H1 (cell line): ENCODE data around the gene ELAPOR1. TPM values are rescaled to one million over a fixed set of nuclear protein-coding genes. Genes with fewer than 3 reads are reported as not detected.

Source experiments
- CTCF ChIA-PET: fragments of 300-600 bp; sonication (Branson Sonifier 250); formaldehyde crosslinking; loops from one replicate; lab custom pipeline; 2021; ENCODE audit not compliant: partially characterized antibody; lab: Charles Lee
- POLR2A ChIA-PET: fragments of 300-600 bp; sonication (Branson Sonifier 250); formaldehyde crosslinking; loops from one replicate; lab custom pipeline; 2021; ENCODE audit warnings: inconsistent platforms; ENCODE audit not compliant: partially characterized antibody; lab: Charles Lee
- DNase-seq, 2 experiments: peaks; one replicate each; pipeline versions ENCODE4 v3.0.0 to v3.0.0-alpha.2; 2010 to 2022; ENCODE audit warnings: low spot score in 2 of 2, low read depth in 1 of 2, mixed read lengths in 1 of 2
- FAIRE-seq: peaks from 2 replicates; lab custom pipeline; 2011; peaks lifted over from hg19 to GRCh38; lab: Jason Lieb, UNC
- H2AFZ ChIP-seq: 2 replicates; pipeline ENCODE4 v1.8.1; 2012; ENCODE audit warnings: low read length, inconsistent platforms
- H2AK5ac ChIP-seq: 2 replicates; pipeline ENCODE4 v1.6.1; 2013; ENCODE audit warnings: low read depth, low read length
- H2BK120ac ChIP-seq: replicated peaks from 2 replicates; pipeline ENCODE3; 2013; ENCODE audit warnings: low read depth, low read length, inconsistent platforms
- H2BK12ac ChIP-seq: 2 replicates; pipeline ENCODE4 v1.6.1; 2013; ENCODE audit warnings: low read depth, low read length
- H2BK15ac ChIP-seq: 2 replicates; pipeline ENCODE4 v1.6.1; 2013; ENCODE audit warnings: low read length
- H2BK20ac ChIP-seq: 2 replicates; pipeline ENCODE4 v1.6.1; 2013; ENCODE audit warnings: low read length
- H2BK5ac ChIP-seq: 2 replicates; pipeline ENCODE4 v1.6.1; 2013; ENCODE audit warnings: low read depth, low read length
- H3K14ac ChIP-seq: 2 replicates; pipeline ENCODE4 v1.6.1; 2013; ENCODE audit warnings: inconsistent platforms; ENCODE audit not compliant: insufficient read length
- H3K18ac ChIP-seq: 2 replicates; pipeline ENCODE4 v1.6.1; 2013; ENCODE audit warnings: low read length; ENCODE audit errors: extremely low read depth
- H3K23ac ChIP-seq: 2 replicates; pipeline ENCODE4 v1.6.1; 2013; ENCODE audit warnings: inconsistent platforms; ENCODE audit not compliant: insufficient read length
- H3K23me2 ChIP-seq: 2 replicates; pipeline ENCODE4 v1.6.1; 2013; ENCODE audit warnings: low read depth, low read length
- H3K27ac ChIP-seq: 2 replicates; pipeline ENCODE4 v1.6.1; 2011; ENCODE audit warnings: low read depth, low read length, inconsistent platforms
- H3K27me3 ChIP-seq, 4 experiments: replicated peaks in 1 of 4; 1 replicate in 1 of 4; 2 replicates in 3 of 4; pipeline versions ENCODE4 v1.6.1 to v1.8.1; 2011 to 2013; ENCODE audit warnings: low read length in 3 of 4, mild to moderate bottlenecking in 3 of 4, inconsistent platforms in 2 of 4, mixed read lengths in 2 of 4, moderate library complexity in 1 of 4; ENCODE audit not compliant: control insufficient read depth in 3 of 4, insufficient read depth in 3 of 4; ENCODE audit errors: extremely low read depth in 1 of 4
- H3K36me3 ChIP-seq, 4 experiments: 2 replicates each; pipeline versions ENCODE4 v1.6.1 to v1.8.1; 2011 to 2013; ENCODE audit warnings: mild to moderate bottlenecking in 4 of 4, low read length in 3 of 4, moderate library complexity in 2 of 4, control low read depth in 1 of 4, inconsistent platforms in 1 of 4; ENCODE audit not compliant: insufficient read depth in 4 of 4, control insufficient read depth in 2 of 4
- H3K4ac ChIP-seq: replicated peaks from 2 replicates; pipeline ENCODE3; 2013; ENCODE audit warnings: low read length, low read depth, mixed read lengths, inconsistent platforms; ENCODE audit not compliant: insufficient read length
- H3K4me1 ChIP-seq, 4 experiments: replicated peaks in 1 of 4; 1 replicate in 1 of 4; 2 replicates in 3 of 4; pipeline versions ENCODE4 v1.6.1 to v1.8.1; 2011 to 2013; ENCODE audit warnings: low read length in 3 of 4, inconsistent platforms in 2 of 4, mixed read lengths in 1 of 4; ENCODE audit not compliant: insufficient read depth in 4 of 4, control insufficient read depth in 3 of 4
- H3K4me2 ChIP-seq, 2 experiments: 2 replicates each; pipeline versions ENCODE4 v1.6.1 to v1.8.1; 2011 to 2013; ENCODE audit warnings: low read depth in 2 of 2, low read length in 2 of 2, control low read depth in 1 of 2, inconsistent platforms in 1 of 2, mild to moderate bottlenecking in 1 of 2; ENCODE audit not compliant: insufficient read depth in 1 of 2
- H3K4me3 ChIP-seq, 4 experiments: fragments of 200-600, 300-600 bp in 1 of 4; sonication (generic), shearing (Covaris generic), sonication (Bioruptor Twin) in 1 of 4; 2 replicates each; pipeline versions ENCODE4 v1.5.1 to v1.8.1; 2011 to 2016; ENCODE audit warnings: low read length in 4 of 4, low read depth in 3 of 4, control low read depth in 2 of 4, inconsistent platforms in 2 of 4, mild to moderate bottlenecking in 2 of 4, mixed read lengths in 1 of 4, moderate library complexity in 1 of 4; ENCODE audit not compliant: insufficient read depth in 2 of 4; ENCODE audit errors: extremely low read depth in 1 of 4
- H3K56ac ChIP-seq: replicated peaks from 2 replicates; pipeline ENCODE3; 2013; ENCODE audit warnings: low read depth, mild to moderate bottlenecking, mixed read lengths, low read length, inconsistent platforms; ENCODE audit not compliant: insufficient read length
- H3K79me1 ChIP-seq: 2 replicates; pipeline ENCODE4 v1.6.1; 2013; ENCODE audit warnings: low read depth, low read length, control low read depth
- H3K79me2 ChIP-seq, 2 experiments: 2 replicates each; pipeline versions ENCODE4 v1.6.1 to v1.8.1; 2012 to 2013; ENCODE audit warnings: low read length in 2 of 2, mild to moderate bottlenecking in 2 of 2, inconsistent platforms in 1 of 2; ENCODE audit not compliant: insufficient read depth in 2 of 2, control insufficient read depth in 1 of 2
- H3K9ac ChIP-seq, 4 experiments: replicated peaks in 1 of 4; 1 replicate in 1 of 4; 2 replicates in 3 of 4; pipeline versions ENCODE4 v1.6.1 to v1.8.1; 2011 to 2013; ENCODE audit warnings: low read depth in 3 of 4, low read length in 3 of 4, control low read depth in 2 of 4, mild to moderate bottlenecking in 2 of 4, moderate library complexity in 2 of 4, inconsistent platforms in 1 of 4; ENCODE audit errors: extremely low read depth in 1 of 4
- H3K9me3 ChIP-seq, 2 experiments: 2 replicates each; pipeline versions ENCODE4 v1.6.1 to v1.8.1; 2012 to 2013; ENCODE audit warnings: mild to moderate bottlenecking in 2 of 2, moderate library complexity in 2 of 2, control low read depth in 1 of 2, inconsistent platforms in 1 of 2, low read depth in 1 of 2, low read length in 1 of 2, mixed read lengths in 1 of 2; ENCODE audit not compliant: insufficient read depth in 2 of 2
- H4K20me1 ChIP-seq, 2 experiments: replicated peaks in 1 of 2; 2 replicates each; pipeline versions ENCODE3 to v1.8.1; 2011 to 2013; ENCODE audit warnings: inconsistent platforms in 2 of 2, low read length in 2 of 2, mild to moderate bottlenecking in 1 of 2; ENCODE audit not compliant: insufficient read depth in 2 of 2, control insufficient read depth in 1 of 2
- H4K5ac ChIP-seq: 2 replicates; pipeline ENCODE4 v1.6.1; 2013; ENCODE audit warnings: low read length, low read depth, mixed read lengths, inconsistent platforms; ENCODE audit not compliant: insufficient read length
- H4K8ac ChIP-seq: 2 replicates; pipeline ENCODE4 v1.8.0; 2013; ENCODE audit warnings: mild to moderate bottlenecking, moderate library complexity, low read length, inconsistent platforms; ENCODE audit not compliant: insufficient read depth; ENCODE audit errors: extremely low read depth
- H4K91ac ChIP-seq: replicated peaks from 2 replicates; pipeline ENCODE3; 2013; ENCODE audit warnings: low read length, mixed read lengths, inconsistent platforms; ENCODE audit not compliant: insufficient read length
- CHD2 ChIP-seq: IDR thresholded peaks from 2 replicates; pipeline ENCODE4 v1.6.1; 2012; ENCODE audit warnings: low read length, improper control_type of control experiment
- CREB1 ChIP-seq: IDR thresholded peaks from 2 replicates; pipeline ENCODE4 v1.6.1; 2012; ENCODE audit warnings: inconsistent platforms
- RBBP5 ChIP-seq: IDR thresholded peaks from 2 replicates; pipeline ENCODE4 v1.7.1; 2012; ENCODE audit warnings: low read depth, mild to moderate bottlenecking, inconsistent platforms, low read length, moderate library complexity, borderline replicate concordance
- SP1 ChIP-seq: IDR thresholded peaks from 2 replicates; pipeline ENCODE4 v1.6.1; 2011; ENCODE audit warnings: low read depth, low read length
- SRF ChIP-seq: IDR thresholded peaks from 2 replicates; pipeline ENCODE4 v1.6.1; 2011; ENCODE audit warnings: mild to moderate bottlenecking, low read depth, low read length, moderate library complexity
- TBP ChIP-seq: IDR thresholded peaks from 2 replicates; pipeline ENCODE4 v1.6.1; 2011; ENCODE audit warnings: low read depth, low read length, improper control_type of control experiment
- TCF12 ChIP-seq: IDR thresholded peaks from 2 replicates; pipeline ENCODE4 v1.6.1; 2011; ENCODE audit warnings: low read depth, mild to moderate bottlenecking, low read length
- WGBS, 2 experiments: shearing (Covaris generic) in 1 of 2; methylation state at CpG; one replicate each; pipeline versions ENCODE4 v1.1.6 to v1.1.7; 2013 to 2015; ENCODE audit warnings: low lambda C conversion rate in 2 of 2, mixed read lengths in 2 of 2, inconsistent platforms in 1 of 2, low coverage in 1 of 2, missing lambda C conversion rate in 1 of 2; ENCODE audit not compliant: insufficient replicate concordance in 2 of 2, insufficient coverage in 1 of 2, insufficient read length in 1 of 2; ENCODE audit errors: extremely low coverage in 1 of 2, missing lambda C conversion rate in 1 of 2; 5-methylcytosine and 5-hydroxymethylcytosine counted together
- polyA plus RNA-seq, 7 experiments: library from polyadenylated mRNA; depleted of rRNA in 3 of 7; stranded (reverse) in 5 of 7; unstranded in 2 of 7; fragments of >200 nt in 5 of 7; fragments of 200-250 nt in 2 of 7; gene quantifications; 1 replicate in 5 of 7; 2 replicates in 1 of 7; 4 replicates in 1 of 7; pipeline versions ENCODE4 v1.2.1 to v1.2.3, GENCODE V29; 2011 to 2013; ENCODE audit warnings: missing spikeins in 2 of 7, mixed read lengths in 2 of 7
- total RNA-seq: library from RNA; stranded (reverse); fragmentation: NEBNext Ultra II Directional; extraction: Animal tissue kit (Norgen Biotek cat#: 25700); gene quantifications from 2 replicates; pipeline ENCODE4 v1.2.1, GENCODE V29; 2021
- TF ChIP-seq, protein P1 (sequence below): IDR thresholded peaks from 2 replicates; pipeline ENCODE4 v1.6.1; 2012; ENCODE audit warnings: inconsistent platforms
- TF ChIP-seq, protein P2 (sequence below): IDR thresholded peaks from 2 replicates; pipeline ENCODE4 v1.6.1; 2011; ENCODE audit warnings: low read length, improper control_type of control experiment

ELAPOR1 gene
- total and polyA plus RNA-seq, 2 of the 8 experiments (the other 6 are each of a cell fraction or from before 2014, with no cell fraction given), result 1.2 to 2.5 TPM

DNA sequence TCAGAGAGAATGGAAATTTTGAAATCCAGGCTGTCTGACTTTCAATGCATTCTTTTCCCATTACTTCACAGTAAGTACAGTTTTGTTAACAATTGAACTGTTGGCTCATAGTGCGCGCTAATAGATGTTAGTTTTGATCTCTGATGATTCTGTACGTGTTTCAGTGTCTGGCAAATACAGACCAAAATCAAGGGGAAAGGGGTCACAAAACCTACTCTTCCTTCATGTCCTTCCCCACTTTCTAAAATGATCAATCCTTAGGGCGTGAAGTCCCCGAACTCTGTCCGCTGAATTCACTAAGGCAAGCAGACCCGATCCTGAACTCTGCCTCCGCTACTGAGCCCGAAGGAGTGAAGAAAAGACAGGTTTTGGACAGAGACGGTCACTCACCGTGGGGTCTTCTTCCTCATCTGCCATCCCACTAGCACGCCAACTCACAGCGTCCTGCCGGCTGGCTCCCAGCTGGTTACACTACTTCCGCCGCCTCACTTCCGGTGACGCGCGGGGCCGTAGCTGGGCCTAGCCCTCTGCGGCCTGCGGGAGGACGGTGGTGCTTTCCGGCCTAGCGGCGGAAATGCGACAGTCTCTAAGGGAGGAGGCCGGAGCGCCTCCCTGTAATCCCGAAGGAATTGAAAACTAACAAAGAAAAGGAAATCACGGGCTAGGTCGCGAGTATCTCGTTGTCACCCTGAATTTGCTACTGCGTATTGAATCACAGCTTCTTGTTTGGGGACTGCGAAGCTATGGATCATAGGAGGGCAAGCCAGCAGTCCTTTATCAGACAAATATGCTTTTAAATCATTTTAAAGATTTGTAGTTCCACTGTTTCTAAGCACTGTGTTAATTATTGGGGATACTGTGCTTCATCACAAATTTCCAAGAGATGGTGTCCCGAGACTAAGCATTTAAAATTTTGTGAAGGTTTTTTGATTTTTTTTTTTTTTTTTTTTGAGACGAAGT is 38.1 kb upstream of the ELAPOR1 start, which contains the start of gene TAF13:
Gene TAF13 (minus strand): TSS at position 473 of the 960 bp plus-strand sequence. CDS start 56 bp downstream, at position 417.
- Histone ChIP-seq H2BK15ac (0 out of 2 replicates have a peak within 1 kb of the TSS, but pooled peaks have one; percentile 61), H3K27me3 (no peaks in the 10 kb centered on the region), H4K5ac (peak within 1 kb of the TSS; percentile 90), H3K56ac (peak within 1 kb of the TSS; percentile 7), H3K4me3 (peak within 1 kb of the TSS; percentile 88 to 98 (median 93)), H4K20me1 (no peaks in the 10 kb centered on the region), H3K9me3 (peaks cover 0 to 8% of the 10 kb centered on the region in 2 experiments; a peak in 1 of 4 replicates), H2BK20ac (no peak within 1 kb of the TSS), H4K8ac (peak within 1 kb of the TSS; percentile 68; the same call in 1 of the 2 replicates), H3K36me3 (peaks cover 0 to 8% (median 0%) of the 10 kb centered on the region in 4 experiments; a peak in 2 of 8 replicates), H3K27ac (peak within 1 kb of the TSS; percentile 73), H2BK12ac (no peak within 1 kb of the TSS; the same call in 1 of the 2 replicates), H3K9ac (peak within 1 kb of the TSS in 3 of 4 experiments; percentile 75 to 97 (median 79); a peak in 6 of 7 replicates), H2BK5ac (peak within 1 kb of the TSS; percentile 88), H4K91ac (peak within 1 kb of the TSS; percentile 92), H3K79me2 (peaks cover 0 to 17% of the 10 kb centered on the region in 2 experiments; a peak in 3 of 4 replicates), H2BK120ac (no peak within 1 kb of the TSS), H3K23ac (no peak within 1 kb of the TSS), H3K23me2 (no peaks in the 10 kb centered on the region; the same call in 1 of the 2 replicates), H3K4me1 (peaks cover 0 to 4% (median 1%) of the 10 kb centered on the region in 4 experiments; a peak in 4 of 7 replicates), H2AK5ac (peak within 1 kb of the TSS; percentile 97; the same call in 1 of the 2 replicates), H3K79me1 (no peaks in the 10 kb centered on the region), H3K14ac (no peak within 1 kb of the TSS), H3K4ac (peak within 1 kb of the TSS; percentile 71), H3K4me2 (peak within 1 kb of the TSS; percentile 74 to 82), H3K18ac (peak within 1 kb of the TSS; percentile 78), H2AFZ (peak within 1 kb of the TSS; percentile 96)
- FAIRE-seq (no peak), DNase-seq (peak; percentile 82 to 90)
- ChIA-PET CTCF (interaction anchor here (1.1 to 2.1 kb wide), 4 partner anchors 13 to 40 kb away, joined by 5 to 8 read pairs (median 6); a partner anchor contains a TSS), POLR2A (interaction anchor here (0.8 to 5.5 kb wide), 5 partner anchors 9 to 28 kb away, joined by 3 to 34 read pairs (median 6); partner anchors contain the start of gene TMEM167B)
- WGBS, 2 experiments, result 6% methylated on average over 39 of the region's 39 CpGs; no CpG with 5 or more reads in 1 of the 2 experiments
- TF ChIP-seq CREB1 (peak; percentile 85), RBBP5 (0 out of 2 replicates have a peak, but pooled peaks have one; percentile 41), CHD2 (peak; percentile 93), TBP (peak; percentile 83), SRF (0 out of 2 replicates have a peak, but pooled peaks have one; percentile 21), TCF12 (no peak), SP1 (0 out of 2 replicates have a peak, but pooled peaks have one; percentile 21)
- TF ChIP-seq, protein P1, sequence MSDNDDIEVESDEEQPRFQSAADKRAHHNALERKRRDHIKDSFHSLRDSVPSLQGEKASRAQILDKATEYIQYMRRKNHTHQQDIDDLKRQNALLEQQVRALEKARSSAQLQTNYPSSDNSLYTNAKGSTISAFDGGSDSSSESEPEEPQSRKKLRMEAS, result peak; percentile 44; the same call in 1 of the 2 replicates
- TF ChIP-seq, protein P2, sequence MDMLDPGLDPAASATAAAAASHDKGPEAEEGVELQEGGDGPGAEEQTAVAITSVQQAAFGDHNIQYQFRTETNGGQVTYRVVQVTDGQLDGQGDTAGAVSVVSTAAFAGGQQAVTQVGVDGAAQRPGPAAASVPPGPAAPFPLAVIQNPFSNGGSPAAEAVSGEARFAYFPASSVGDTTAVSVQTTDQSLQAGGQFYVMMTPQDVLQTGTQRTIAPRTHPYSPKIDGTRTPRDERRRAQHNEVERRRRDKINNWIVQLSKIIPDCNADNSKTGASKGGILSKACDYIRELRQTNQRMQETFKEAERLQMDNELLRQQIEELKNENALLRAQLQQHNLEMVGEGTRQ, result no peak
